ENCODE data around the gene PTPRG. TPM values are rescaled to one million over a fixed set of nuclear protein-coding genes. Genes with fewer than 3 reads are reported as not detected.

Gene PTPRG
- total RNA-seq, 3 donors from 2014 or later (not counting 1 experiment from before 2014, with no cell fraction given) = 1.0 to 2.9 (median 2.5) TPM

DNA sequence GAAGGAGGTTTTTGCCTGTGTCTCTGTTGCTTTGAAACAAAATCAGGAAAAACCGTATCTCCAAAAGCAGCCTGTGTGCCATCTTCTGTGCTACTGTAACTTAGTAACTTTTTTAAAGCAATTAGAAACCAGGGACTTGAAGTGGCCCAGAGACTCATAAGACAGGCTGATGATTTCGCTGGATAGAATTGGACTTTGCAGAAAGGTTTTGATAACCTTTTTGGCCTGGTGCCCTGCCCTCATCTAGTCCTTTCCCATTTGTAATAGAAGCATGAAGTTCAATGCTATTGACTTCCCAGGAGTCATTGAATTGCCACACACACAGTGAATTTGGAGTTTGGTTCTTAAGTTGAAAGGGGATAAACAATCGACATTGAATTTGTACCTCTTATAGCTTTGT lies 157.2 kb downstream of the PTPRG start:
- Histone ChIP-seq H3K27ac (ENCODE audit: low read length) (no peak overlapping the region), H3K9me3 (ENCODE audit: control insufficient read depth, insufficient read depth, low read length) (no peaks in the 10 kb centered on the region), H3K4me3 (ENCODE audit: low read length) (no peak overlapping the region), H3K4me1 (ENCODE audit: control insufficient read depth, insufficient read depth, low read length) (no peaks in the 10 kb centered on the region), H3K27me3 (ENCODE audit: control insufficient read depth, insufficient read depth, low read length) (no peaks in the 10 kb centered on the region), H3K36me3 (ENCODE audit: control insufficient read depth, insufficient read depth, low read length) (no peaks in the 10 kb centered on the region)
- H3K27ac Mint-ChIP-seq = no peak overlapping the region
- H3K9me3 Mint-ChIP-seq = peaks cover 0 to 6% of the 10 kb centered on the region in 2 donors
- H3K27me3 Mint-ChIP-seq (ENCODE audit: low read depth in 2 of 2) = no peaks in the 10 kb centered on the region
- H3K4me1 Mint-ChIP-seq = no peaks in the 10 kb centered on the region
- no peak overlapping the region for H3K4me3 Mint-ChIP-seq
- WGBS (ENCODE audit: insufficient coverage) = 85% methylated on average over 3 of the region's 3 CpGs
- TF ChIP-seq, protein P1, sequence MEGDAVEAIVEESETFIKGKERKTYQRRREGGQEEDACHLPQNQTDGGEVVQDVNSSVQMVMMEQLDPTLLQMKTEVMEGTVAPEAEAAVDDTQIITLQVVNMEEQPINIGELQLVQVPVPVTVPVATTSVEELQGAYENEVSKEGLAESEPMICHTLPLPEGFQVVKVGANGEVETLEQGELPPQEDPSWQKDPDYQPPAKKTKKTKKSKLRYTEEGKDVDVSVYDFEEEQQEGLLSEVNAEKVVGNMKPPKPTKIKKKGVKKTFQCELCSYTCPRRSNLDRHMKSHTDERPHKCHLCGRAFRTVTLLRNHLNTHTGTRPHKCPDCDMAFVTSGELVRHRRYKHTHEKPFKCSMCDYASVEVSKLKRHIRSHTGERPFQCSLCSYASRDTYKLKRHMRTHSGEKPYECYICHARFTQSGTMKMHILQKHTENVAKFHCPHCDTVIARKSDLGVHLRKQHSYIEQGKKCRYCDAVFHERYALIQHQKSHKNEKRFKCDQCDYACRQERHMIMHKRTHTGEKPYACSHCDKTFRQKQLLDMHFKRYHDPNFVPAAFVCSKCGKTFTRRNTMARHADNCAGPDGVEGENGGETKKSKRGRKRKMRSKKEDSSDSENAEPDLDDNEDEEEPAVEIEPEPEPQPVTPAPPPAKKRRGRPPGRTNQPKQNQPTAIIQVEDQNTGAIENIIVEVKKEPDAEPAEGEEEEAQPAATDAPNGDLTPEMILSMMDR (IDR thresholded peaks at IDR 0.05) = no peak
- H3K36me3 Mint-ChIP-seq = no peaks in the 10 kb centered on the region
- DNase-seq (no peak), ATAC-seq (no peak)
- intact Hi-C loops (cut with micrococcal nuclease) = no loop called here

DNA sequence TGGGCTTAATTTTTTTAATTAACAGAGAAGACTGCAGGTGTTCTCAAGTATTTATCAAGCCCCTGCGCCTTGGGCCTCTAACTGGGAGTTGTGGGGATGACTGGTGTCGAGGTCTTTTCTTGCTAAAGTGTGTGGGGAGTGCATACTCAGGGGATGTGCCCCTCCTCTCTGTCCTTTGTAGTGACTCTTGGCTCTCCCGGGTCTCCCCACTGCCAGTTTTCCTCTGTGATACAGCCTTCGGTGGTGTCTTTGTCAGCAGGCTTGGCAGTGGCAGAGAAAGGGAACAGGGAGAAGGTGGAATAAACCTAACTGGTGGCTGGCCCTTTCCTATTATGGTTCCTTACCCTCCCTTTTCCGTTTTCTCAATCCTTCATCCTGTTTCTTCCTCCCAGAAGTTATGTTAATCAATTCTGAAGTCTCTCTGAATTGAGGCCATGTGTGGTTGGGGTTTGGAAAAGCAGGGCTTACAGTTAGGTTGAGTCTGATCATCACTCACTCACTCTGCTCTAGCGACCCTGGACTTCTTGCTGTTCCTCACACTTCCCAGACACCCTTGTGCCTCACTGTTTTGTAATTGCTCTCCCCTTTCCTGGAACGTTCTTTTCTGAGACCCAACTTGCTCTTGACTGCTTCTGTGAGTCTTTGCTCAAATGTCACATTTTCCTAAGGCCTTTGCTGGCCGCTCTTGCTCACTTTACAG lies 158.1 kb downstream of the PTPRG start:
- no peaks in the 10 kb centered on the region for H3K4me1 ChIP-seq (ENCODE audit: control insufficient read depth, insufficient read depth, low read length)
- no peak for ATAC-seq
- Mint-ChIP-seq H3K4me1 (no peaks in the 10 kb centered on the region), H3K27ac (no peak overlapping the region), H3K36me3 (no peaks in the 10 kb centered on the region), H3K4me3 (no peak overlapping the region), H3K9me3 (peaks cover 0 to 10% of the 10 kb centered on the region in 2 donors), H3K27me3 (ENCODE audit: low read depth in 2 of 2) (no peaks in the 10 kb centered on the region)
- 63% methylated on average over 7 of the region's 8 CpGs for WGBS (ENCODE audit: insufficient coverage)
- no peak for DNase-seq
- H3K9me3 ChIP-seq (ENCODE audit: control insufficient read depth, insufficient read depth, low read length) = no peaks in the 10 kb centered on the region
- no peak overlapping the region for H3K4me3 ChIP-seq (ENCODE audit: low read length)
- intact Hi-C loops (cut with micrococcal nuclease) = no loop called here
- no peak overlapping the region for H3K27ac ChIP-seq (ENCODE audit: low read length)
- no peaks in the 10 kb centered on the region for H3K27me3 ChIP-seq (ENCODE audit: control insufficient read depth, insufficient read depth, low read length)
- no peaks in the 10 kb centered on the region for H3K36me3 ChIP-seq (ENCODE audit: control insufficient read depth, insufficient read depth, low read length)
- TF ChIP-seq, protein P1 (IDR thresholded peaks at IDR 0.05) = no peak

DNA sequence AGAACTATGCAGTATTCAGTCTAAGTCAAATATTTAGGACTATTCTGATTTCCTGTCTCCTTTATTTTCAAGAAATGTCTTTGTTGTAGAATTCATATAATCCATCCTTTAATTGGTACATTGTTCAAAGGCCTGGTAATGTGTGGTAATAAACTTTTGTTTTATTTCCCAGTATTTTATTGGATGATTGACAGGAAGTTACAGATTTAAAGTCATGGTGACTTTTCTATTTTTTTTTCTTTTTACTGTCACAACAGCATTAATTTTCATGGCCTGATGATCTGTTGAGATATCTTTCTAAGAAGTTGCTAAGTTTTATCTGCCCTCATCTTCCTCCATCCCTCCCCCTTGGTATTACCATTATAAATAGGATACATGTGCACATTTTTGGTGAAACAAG lies 161.7 kb downstream of the PTPRG start:
- H3K4me3 Mint-ChIP-seq = no peak overlapping the region
- H3K27me3 Mint-ChIP-seq (ENCODE audit: low read depth in 2 of 2) = no peaks in the 10 kb centered on the region
- DNase-seq (no peak), ATAC-seq (no peak)
- no peak overlapping the region for H3K27ac Mint-ChIP-seq
- no peaks in the 10 kb centered on the region for H3K4me1 ChIP-seq (ENCODE audit: control insufficient read depth, insufficient read depth, low read length)
- no peaks in the 10 kb centered on the region for H3K36me3 ChIP-seq (ENCODE audit: control insufficient read depth, insufficient read depth, low read length)
- no peaks in the 10 kb centered on the region for H3K27me3 ChIP-seq (ENCODE audit: control insufficient read depth, insufficient read depth, low read length)
- H3K27ac ChIP-seq (ENCODE audit: low read length) = no peak overlapping the region
- no peaks in the 10 kb centered on the region for H3K36me3 Mint-ChIP-seq
- H3K4me1 Mint-ChIP-seq = no peaks in the 10 kb centered on the region
- TF ChIP-seq, protein P1 (IDR thresholded peaks at IDR 0.05) = no peak
- H3K4me3 ChIP-seq (ENCODE audit: low read length) = no peak overlapping the region
- no peaks in the 10 kb centered on the region for H3K9me3 ChIP-seq (ENCODE audit: control insufficient read depth, insufficient read depth, low read length)
- intact Hi-C loops (cut with micrococcal nuclease) = no loop called here
- peaks cover 2 to 12% of the 10 kb centered on the region in 2 donors for H3K9me3 Mint-ChIP-seq

DNA sequence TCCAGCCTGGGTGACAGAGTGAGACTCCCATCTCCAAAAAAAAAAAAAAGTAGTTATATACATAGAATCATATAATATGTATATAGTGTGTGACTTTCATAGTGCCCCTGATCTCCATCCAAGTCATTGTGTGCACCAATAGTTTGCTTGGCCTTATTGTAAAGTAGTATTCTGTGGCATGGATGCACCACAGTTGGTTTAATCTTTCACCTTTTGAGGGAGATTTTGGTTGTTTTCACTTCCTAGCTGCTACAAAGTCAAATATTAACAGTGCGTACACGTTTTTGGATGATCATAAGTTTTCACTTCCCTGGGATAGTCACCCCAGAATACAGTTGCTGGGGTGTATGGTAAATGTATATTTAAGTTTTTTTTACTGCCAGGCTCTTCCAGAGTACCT lies 162.8 kb downstream of the PTPRG start:
- H3K4me3 Mint-ChIP-seq = no peak overlapping the region
- intact Hi-C loops (cut with micrococcal nuclease) = no loop called here
- Histone ChIP-seq H3K36me3 (ENCODE audit: control insufficient read depth, insufficient read depth, low read length) (no peaks in the 10 kb centered on the region), H3K27me3 (ENCODE audit: control insufficient read depth, insufficient read depth, low read length) (no peaks in the 10 kb centered on the region), H3K4me3 (ENCODE audit: low read length) (no peak overlapping the region), H3K27ac (ENCODE audit: low read length) (no peak overlapping the region), H3K9me3 (ENCODE audit: control insufficient read depth, insufficient read depth, low read length) (no peaks in the 10 kb centered on the region), H3K4me1 (ENCODE audit: control insufficient read depth, insufficient read depth, low read length) (no peaks in the 10 kb centered on the region)
- H3K27me3 Mint-ChIP-seq (ENCODE audit: low read depth in 2 of 2) = no peaks in the 10 kb centered on the region
- peaks cover 2 to 12% of the 10 kb centered on the region in 2 donors for H3K9me3 Mint-ChIP-seq
- ATAC-seq = no peak
- WGBS (ENCODE audit: insufficient coverage) = no CpG with 5 or more reads among the region's 2 CpGs
- no peak for DNase-seq
- H3K4me1 Mint-ChIP-seq = no peaks in the 10 kb centered on the region
- no peaks in the 10 kb centered on the region for H3K36me3 Mint-ChIP-seq
- no peak overlapping the region for H3K27ac Mint-ChIP-seq
- TF ChIP-seq, protein P1 (IDR thresholded peaks at IDR 0.05) = no peak

Measured in natural killer cell (primary cell).